Measurements from ENCODE around the gene DHCR7. TPM values are rescaled to one million over a fixed set of nuclear protein-coding genes. Genes with fewer than 3 reads are reported as not detected.

DHCR7 gene
- total RNA-seq, 2 donors from 2014 or later = 87.7 to 130 TPM

DNA sequence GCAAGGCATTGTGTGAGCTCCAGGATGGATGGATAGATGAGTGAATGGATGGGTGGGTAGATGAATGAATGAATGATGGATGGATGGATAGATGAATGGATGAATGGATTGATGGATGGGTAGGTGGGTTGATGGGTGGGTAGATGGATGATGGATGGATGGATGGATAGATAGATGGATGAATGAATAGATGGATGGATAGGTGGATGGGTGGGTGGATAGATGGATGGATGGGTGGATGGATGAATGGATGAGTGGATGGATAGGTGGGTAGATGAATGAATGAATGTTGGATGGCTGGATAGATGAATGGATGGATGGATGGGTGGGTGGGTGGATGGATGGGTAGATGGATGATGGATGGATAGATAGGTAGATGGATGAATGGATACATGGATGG lies 33.5 kb downstream of the DHCR7 start:
- H3K27ac Mint-ChIP-seq = no peak overlapping the region
- no peaks in the 10 kb centered on the region for H3K4me1 Mint-ChIP-seq
- no peaks in the 10 kb centered on the region for H3K36me3 Mint-ChIP-seq (ENCODE audit: low read depth)
- H3K27me3 Mint-ChIP-seq (ENCODE audit: insufficient read depth) = peaks cover 19% of the 10 kb centered on the region
- TF ChIP-seq, protein P1, sequence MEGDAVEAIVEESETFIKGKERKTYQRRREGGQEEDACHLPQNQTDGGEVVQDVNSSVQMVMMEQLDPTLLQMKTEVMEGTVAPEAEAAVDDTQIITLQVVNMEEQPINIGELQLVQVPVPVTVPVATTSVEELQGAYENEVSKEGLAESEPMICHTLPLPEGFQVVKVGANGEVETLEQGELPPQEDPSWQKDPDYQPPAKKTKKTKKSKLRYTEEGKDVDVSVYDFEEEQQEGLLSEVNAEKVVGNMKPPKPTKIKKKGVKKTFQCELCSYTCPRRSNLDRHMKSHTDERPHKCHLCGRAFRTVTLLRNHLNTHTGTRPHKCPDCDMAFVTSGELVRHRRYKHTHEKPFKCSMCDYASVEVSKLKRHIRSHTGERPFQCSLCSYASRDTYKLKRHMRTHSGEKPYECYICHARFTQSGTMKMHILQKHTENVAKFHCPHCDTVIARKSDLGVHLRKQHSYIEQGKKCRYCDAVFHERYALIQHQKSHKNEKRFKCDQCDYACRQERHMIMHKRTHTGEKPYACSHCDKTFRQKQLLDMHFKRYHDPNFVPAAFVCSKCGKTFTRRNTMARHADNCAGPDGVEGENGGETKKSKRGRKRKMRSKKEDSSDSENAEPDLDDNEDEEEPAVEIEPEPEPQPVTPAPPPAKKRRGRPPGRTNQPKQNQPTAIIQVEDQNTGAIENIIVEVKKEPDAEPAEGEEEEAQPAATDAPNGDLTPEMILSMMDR (conservative IDR thresholded peaks at IDR 0.05) = no peak
- H3K36me3 ChIP-seq (ENCODE audit: control insufficient read depth, insufficient read depth, low read length) = no peaks in the 10 kb centered on the region
- no peaks in the 10 kb centered on the region for H3K27me3 ChIP-seq (ENCODE audit: control insufficient read depth, insufficient read depth, low read length, poor library complexity, severe bottlenecking)
- H3K4me3 Mint-ChIP-seq = no peak overlapping the region
- H3K9ac ChIP-seq (ENCODE audit: extremely low read depth, low read length, poor library complexity, severe bottlenecking) = no peak overlapping the region
- no peak overlapping the region for H3K4me3 ChIP-seq (ENCODE audit: low read length)
- H3K4me1 ChIP-seq (ENCODE audit: control insufficient read depth, insufficient read depth, low read length) = no peaks in the 10 kb centered on the region
- no peaks in the 10 kb centered on the region for H3K9me3 Mint-ChIP-seq
- H3K9me3 ChIP-seq (ENCODE audit: control insufficient read depth, low read length) = no peaks in the 10 kb centered on the region
- no peak overlapping the region for H3K27ac ChIP-seq (ENCODE audit: low read depth, low read length)
- no peak for DNase-seq

DNA sequence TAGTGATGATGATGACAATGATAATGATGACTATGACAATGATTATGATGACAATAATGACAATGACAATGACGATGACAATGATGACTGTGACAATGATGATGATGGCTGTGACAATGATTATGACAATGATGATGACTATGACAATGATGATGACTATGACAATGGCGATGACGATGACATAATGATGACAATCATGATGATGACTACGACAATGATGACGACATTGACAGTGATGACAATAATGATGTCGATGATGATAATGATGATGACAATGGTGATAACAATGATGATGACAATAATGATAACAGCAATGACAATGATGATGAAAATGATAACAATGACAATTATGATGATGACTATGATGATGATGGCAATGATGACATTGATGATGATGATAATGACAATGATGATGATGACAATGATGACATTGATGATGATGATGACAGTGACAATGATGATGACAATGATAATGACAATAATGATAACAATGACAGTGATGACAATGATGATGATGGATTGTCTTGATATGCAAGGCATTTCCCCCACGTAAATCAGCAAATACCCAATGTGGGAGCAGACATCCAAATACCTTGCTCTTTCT lies 37.7 kb downstream of the DHCR7 start:
- no peak overlapping the region for H3K27ac Mint-ChIP-seq
- no peaks in the 10 kb centered on the region for H3K9me3 Mint-ChIP-seq
- no peaks in the 10 kb centered on the region for H3K27me3 ChIP-seq (ENCODE audit: control insufficient read depth, insufficient read depth, low read length, poor library complexity, severe bottlenecking)
- no peak overlapping the region for H3K9ac ChIP-seq (ENCODE audit: extremely low read depth, low read length, poor library complexity, severe bottlenecking)
- no peaks in the 10 kb centered on the region for H3K4me1 ChIP-seq (ENCODE audit: control insufficient read depth, insufficient read depth, low read length)
- WGBS, 2 experiments (ENCODE audit: insufficient coverage in 1 of 2, insufficient read length in 1 of 2) = 80 to 81% methylated on average over 7 of the region's 7 CpGs
- H3K27ac ChIP-seq (ENCODE audit: low read depth, low read length) = no peak overlapping the region
- H3K4me3 Mint-ChIP-seq = no peak overlapping the region
- no peaks in the 10 kb centered on the region for H3K36me3 Mint-ChIP-seq (ENCODE audit: low read depth)
- no peaks in the 10 kb centered on the region for H3K9me3 ChIP-seq (ENCODE audit: control insufficient read depth, low read length)
- no peaks in the 10 kb centered on the region for H3K4me1 Mint-ChIP-seq
- H3K27me3 Mint-ChIP-seq (ENCODE audit: insufficient read depth) = peaks cover 13% of the 10 kb centered on the region
- H3K4me3 ChIP-seq (ENCODE audit: low read length) = no peak overlapping the region
- no peaks in the 10 kb centered on the region for H3K36me3 ChIP-seq (ENCODE audit: control insufficient read depth, insufficient read depth, low read length)
- TF ChIP-seq, protein P1 (conservative IDR thresholded peaks at IDR 0.05) = no peak
- no peak for DNase-seq

DNA sequence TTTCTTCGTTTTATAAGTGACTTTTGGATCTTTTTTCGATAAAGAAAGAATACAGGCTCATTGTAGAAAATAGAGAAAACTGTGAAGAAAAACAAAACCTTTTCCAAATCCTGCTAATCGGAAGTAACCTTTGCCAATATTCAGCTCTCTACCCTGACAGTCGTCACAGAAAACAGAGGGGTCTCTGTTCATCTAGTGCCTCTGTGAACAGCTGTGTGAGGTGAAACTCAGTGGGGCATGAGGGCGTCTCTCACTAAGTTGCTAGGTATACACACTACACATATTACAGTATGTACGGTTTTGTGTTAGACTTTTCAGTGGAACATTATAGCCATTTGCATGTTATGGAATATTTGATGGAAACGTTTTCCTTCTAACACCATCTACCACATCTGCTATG lies 39.4 kb downstream of the DHCR7 start:
- Mint-ChIP-seq H3K27me3 (ENCODE audit: insufficient read depth) (peaks cover 17% of the 10 kb centered on the region), H3K4me1 (no peaks in the 10 kb centered on the region), H3K36me3 (ENCODE audit: low read depth) (no peaks in the 10 kb centered on the region), H3K9me3 (peaks cover 4% of the 10 kb centered on the region), H3K27ac (no peak overlapping the region), H3K4me3 (no peak overlapping the region)
- Histone ChIP-seq H3K27ac (ENCODE audit: low read depth, low read length) (no peak overlapping the region), H3K27me3 (ENCODE audit: control insufficient read depth, insufficient read depth, low read length, poor library complexity, severe bottlenecking) (no peaks in the 10 kb centered on the region), H3K9ac (ENCODE audit: extremely low read depth, low read length, poor library complexity, severe bottlenecking) (no peak overlapping the region), H3K36me3 (ENCODE audit: control insufficient read depth, insufficient read depth, low read length) (no peaks in the 10 kb centered on the region), H3K9me3 (ENCODE audit: control insufficient read depth, low read length) (no peaks in the 10 kb centered on the region), H3K4me1 (ENCODE audit: control insufficient read depth, insufficient read depth, low read length) (no peaks in the 10 kb centered on the region), H3K4me3 (ENCODE audit: low read length) (no peak overlapping the region)
- TF ChIP-seq, protein P1 (conservative IDR thresholded peaks at IDR 0.05) = no peak
- 89 to 92% methylated on average over 3 to 5 of the region's 7 CpGs for WGBS, 2 experiments (ENCODE audit: insufficient coverage in 1 of 2, insufficient read length in 1 of 2)
- no peak for DNase-seq
